Skin of body (tissue), 2 donors: ENCODE data around the gene BMPR2. TPM values are rescaled to one million over a fixed set of nuclear protein-coding genes. Genes with fewer than 3 reads are reported as not detected.
"Not testable (repeated sequence)": the region's sequence is repeated elsewhere in the genome, so short reads cannot be mapped to it uniquely, and the experiment has no call there.

Experiments
- DNase-seq: peaks from one replicate; lab custom pipeline; 2025; lab: John Stamatoyannopoulos, UW
- total RNA-seq: library from RNA; depleted of rRNA; stranded (reverse); fragments of >200 nt; gene quantifications from one replicate; pipeline ENCODE4 v1.2.3, GENCODE V29; 2014

BMPR2 gene
- total RNA-seq, 1 donor from 2014 or later, result 37.9 TPM

DNA sequence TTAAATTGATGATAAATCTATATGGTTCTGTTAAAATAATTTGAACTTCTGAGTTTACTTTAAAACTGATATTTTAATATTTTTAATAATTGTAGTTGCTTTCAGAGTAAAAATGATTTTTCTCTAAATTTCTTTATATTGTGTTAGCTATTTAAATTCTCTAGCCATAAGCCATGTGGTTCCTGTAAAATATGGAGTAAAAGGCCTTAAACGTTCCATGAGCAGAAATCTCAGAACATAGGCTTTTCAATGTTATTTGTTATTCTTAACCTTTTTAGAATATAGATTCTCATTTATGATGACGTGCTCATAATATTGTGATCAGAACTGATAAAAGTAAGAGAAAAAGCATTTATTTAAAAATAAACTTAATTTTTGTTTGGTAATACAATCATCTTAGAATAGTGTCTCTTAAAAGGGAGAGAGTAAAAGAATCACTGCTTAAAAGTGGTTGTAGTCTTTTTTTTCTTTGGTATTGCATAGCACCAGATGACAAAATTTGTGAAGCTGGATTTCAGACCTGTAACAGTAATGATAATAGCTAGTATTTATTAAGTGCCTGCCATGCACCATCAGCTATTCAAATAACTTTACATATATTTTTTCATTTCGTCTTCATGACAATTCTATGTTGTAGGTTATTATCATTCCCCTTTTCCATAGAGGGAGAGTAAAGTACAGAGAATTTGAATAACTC is 2.7 kb downstream of the BMPR2 start:
- no peak for DNase-seq

- no peak for DNase-seq
Observed at GRCh38 chr2:202382684-202383083, 6.6 kb downstream of the BMPR2 start.

DNA sequence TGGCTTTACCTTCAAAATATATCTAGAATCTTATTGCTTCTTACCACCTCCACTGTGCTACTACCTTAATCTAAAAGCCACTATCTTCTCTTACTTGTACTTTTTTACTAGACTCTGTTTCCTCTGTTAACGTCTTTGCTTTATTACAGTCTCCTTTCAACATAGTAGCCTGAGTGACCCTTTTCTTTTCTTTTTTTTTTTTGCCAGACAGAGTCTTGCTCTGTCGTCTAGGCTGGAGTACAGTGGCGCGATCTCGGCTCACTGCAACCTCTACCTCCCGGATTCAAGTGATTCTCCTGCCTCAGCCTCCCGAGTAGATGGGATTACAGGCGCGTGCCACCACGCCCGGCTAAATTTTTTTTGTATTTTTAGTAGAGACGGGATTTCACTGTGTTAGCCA is 10.4 kb downstream of the BMPR2 start:
- not testable (repeated sequence) for DNase-seq

DNA sequence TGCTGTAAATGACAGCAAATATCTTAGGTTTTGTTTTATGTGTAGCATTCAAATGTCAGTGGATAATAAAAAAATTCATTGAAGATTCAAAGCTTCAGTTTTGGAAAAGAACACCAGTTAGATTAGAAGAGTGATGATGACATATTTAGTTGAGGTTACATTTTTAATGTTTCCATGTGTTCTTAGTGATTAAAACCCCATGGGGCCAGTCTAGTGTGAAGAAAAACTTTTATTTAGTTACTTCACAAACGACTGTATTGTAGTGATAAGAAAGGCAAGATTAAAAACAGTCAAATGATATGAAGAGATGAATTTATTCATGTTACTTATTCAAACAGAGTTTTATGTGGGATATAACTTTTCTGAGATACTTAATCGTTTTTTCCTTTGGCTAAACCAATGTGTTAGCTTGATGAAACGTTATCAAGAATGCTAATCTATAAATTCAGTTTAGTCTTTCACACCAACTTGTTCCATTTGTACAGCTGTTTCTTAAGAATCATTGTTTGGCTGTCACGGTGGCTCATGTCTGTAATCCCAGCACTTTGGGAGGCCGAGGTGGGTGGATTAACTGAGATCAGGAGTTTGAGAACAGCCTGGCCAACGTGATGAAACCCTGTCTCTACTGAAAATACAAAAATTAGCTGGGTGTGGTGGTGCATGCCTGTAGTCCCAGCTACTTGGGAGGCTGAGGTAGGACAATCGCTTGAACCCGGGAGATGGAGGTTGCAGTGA is 11.6 kb downstream of the BMPR2 start:
- no peak for DNase-seq

- no peak for DNase-seq
Observed at GRCh38 chr2:202400941-202401340, 24.8 kb downstream of the BMPR2 start.

- DNase-seq, result no peak
Observed at GRCh38 chr2:202405798-202406197, 29.7 kb downstream of the BMPR2 start.

- DNase-seq, result no peak
Observed at GRCh38 chr2:202406445-202406978, 30.4 kb downstream of the BMPR2 start.

DNA sequence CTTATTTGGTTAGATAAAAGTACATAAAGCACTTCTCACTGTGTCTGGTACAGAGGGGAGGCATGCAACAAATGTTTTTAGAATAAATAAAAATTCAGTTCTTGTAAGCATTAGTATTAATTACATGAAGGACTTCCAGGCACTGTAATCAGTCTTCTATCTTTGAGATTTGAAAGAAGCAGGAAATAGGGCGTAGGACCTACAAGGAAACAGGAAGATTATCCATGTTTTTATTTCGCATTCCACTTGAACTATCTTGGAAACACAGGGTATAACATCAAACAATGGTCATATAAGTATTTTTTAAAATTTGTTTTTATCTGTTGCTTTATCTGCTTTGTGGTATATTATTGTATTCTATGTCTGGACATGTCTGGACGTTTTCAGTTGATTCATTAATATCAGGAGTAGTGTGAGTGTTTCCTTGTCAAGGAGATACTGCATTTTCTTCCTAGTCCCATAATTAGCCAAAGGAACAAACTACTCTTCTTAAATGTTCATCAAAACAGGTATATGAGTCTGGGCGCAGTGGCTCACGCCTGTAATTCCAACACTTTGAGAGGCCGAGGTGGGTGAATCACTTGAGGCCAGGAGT is 32.5 kb downstream of the BMPR2 start:
- no peak for DNase-seq

DNA sequence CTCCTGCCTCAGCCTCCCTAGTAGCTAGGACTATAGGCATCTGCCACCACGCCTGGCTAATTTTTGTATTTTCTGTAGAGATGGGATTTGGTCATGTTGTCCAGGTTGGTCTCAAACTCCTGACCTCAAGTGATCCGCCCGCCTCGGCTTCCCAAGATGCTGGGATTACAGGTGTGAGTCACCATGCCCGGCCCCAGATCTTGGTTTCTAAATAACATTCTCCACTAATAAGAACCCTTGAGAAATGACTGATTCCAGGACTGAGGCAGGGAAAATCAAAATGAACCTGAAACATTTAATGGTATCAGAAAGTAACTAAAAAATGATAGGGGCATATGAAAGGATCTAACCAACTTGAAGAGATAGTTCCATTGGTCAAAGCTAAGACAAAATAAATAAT is 34.0 kb downstream of the BMPR2 start:
- no peak for DNase-seq

GRCh38 chr2:202411097-202411496 is 35.0 kb downstream of the BMPR2 start:
- no peak for DNase-seq

GRCh38 chr2:202418027-202418426 is 41.9 kb downstream of the BMPR2 start:
- DNase-seq, result no peak

GRCh38 chr2:202418511-202418910 is 42.4 kb downstream of the BMPR2 start:
- no peak for DNase-seq

DNA sequence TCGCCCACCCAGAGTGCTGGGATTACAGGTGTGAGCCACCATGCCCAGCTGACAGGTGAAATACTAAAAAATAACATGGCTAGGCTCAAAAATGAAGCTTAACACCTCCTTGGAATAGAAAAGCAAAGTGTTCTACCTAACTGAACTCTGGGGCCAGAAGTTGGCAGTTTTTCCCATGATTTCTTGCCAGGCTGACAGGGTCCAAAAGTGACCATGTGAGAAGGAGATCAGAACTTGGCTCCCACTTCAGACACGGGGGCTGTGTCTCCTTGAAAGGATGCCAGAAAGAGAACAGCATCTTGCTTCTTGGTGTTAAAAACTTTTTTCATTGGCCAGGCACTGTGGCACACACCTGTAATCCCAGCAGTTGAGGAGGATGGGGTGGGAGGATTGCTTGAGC is 47.0 kb downstream of the BMPR2 start:
- no peak for DNase-seq

- no peak for DNase-seq
Observed at GRCh38 chr2:202425036-202425435, 48.9 kb downstream of the BMPR2 start.

GRCh38 chr2:202426751-202427150 is 50.6 kb downstream of the BMPR2 start:
- DNase-seq, result no peak

DNA sequence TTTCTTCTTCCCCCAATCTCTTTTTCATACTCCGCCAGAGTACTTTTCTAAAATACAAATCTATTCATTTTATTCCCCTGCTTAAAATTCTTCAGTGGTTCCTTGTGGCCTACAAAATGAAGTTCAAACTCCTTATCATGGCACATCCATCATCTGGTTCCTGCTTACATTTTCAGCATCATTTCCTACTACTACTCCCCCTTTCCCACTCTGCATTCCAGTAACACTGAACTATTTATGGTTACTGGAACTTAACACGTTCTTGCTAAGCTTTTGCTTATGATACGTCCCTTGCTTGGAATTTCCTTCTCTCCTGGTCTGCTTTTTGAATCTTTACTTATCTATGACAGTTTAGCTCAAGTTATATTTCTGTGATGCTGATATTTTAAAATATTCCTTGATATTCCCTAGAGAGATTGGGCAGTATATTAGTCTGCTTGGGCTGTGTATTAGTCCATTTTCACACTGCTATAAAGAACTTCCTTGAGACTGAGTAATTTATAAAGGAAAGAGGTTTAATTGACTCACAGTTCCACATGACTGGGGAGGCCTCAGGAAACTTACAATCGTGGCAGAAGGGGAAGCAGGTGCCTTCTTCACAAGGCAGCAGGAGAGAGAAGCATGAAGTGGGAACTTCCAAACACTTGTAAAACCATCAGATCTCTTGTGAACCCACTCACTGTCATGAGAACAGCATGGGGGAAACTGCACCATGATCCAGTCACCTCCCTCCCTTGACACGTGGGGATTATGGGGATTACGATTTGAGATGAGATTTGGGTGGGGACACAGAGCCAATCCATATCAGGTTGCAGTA is 53.2 kb downstream of the BMPR2 start:
- no peak for DNase-seq

GRCh38 chr2:202432776-202433175 is 56.6 kb downstream of the BMPR2 start:
- DNase-seq, result no peak

- no peak for DNase-seq
Observed at GRCh38 chr2:202434472-202434871, 58.3 kb downstream of the BMPR2 start.

GRCh38 chr2:202436626-202437025 is 60.5 kb downstream of the BMPR2 start:
- no peak for DNase-seq

DNA sequence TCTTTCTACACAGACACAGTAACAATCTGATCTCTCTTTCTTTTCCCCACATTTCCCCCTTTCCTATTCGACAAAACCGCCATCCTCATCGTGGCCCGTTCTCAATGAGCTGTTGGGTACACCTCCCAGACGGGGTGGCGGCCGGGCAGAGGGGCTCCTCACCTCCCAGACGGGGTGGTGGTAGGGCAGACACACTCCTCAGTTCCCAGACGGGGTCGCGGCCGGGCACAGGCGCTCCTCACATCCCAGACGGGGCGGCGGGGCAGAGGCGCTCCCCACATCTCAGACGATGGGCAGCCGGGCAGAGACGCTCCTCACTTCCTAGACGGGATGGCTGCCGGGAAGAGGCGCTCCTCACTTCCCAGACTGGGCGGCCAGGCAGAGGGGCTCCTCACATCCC is 64.0 kb downstream of the BMPR2 start:
- DNase-seq, result not testable (repeated sequence)

DNA sequence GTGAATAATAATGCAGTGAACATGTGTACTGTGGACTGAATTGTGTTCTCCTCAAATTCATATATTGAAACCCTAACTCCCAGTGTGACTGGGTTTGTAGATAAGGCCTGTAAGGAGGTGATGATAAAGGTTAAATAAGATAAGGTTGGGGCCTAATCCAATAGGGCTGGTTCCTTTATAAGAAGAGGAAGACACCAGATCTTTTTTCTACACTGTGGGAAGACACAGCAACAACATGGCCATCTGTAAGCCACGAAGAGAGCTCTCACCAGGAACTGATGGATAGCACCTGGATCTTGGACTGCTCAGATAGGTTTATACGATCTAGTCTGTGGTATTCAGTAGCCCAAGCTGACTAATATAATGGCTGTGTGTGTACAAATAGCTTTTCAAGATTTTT is 66.8 kb downstream of the BMPR2 start:
- DNase-seq, result no peak

DNA sequence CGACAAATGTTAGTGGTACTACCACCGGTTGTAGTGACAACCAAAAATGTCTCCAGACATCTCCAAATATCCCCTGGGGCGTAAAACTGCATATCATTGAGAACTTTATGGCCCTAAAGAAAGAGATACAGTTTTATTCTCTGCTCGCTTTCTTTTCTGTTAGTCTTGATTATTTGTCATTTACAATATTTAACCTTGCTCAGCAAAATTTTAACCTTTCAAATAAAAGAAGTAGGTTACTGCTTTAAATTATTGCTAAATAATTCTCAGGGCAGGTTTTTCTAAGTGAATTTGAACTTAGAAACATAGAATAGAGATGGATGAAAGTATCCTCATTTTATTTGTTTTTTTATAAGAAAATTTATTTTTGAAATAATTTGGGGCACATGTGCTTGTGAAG is 67.9 kb downstream of the BMPR2 start:
- no peak for DNase-seq
